ENCODE results near the gene PHOSPHO1. TPM values are rescaled to one million over a fixed set of nuclear protein-coding genes. Genes with fewer than 3 reads are reported as not detected.
"Not testable (repeated sequence)": the region's sequence is repeated elsewhere in the genome, so short reads cannot be mapped to it uniquely, and the experiment has no call there.

PHOSPHO1 gene
- total RNA-seq, 1 donor from 2014 or later, result not detected

- Histone ChIP-seq H3K27me3 (ENCODE audit: control insufficient read depth, insufficient read depth, low read length) (no peaks in the 10 kb centered on the region), H3K4me3 (ENCODE audit: low read depth, low read length) (peak overlapping the region; percentile 70), H3K36me3 (ENCODE audit: control insufficient read depth, insufficient read depth, low read length) (no peaks in the 10 kb centered on the region)
- no peak for TF ChIP-seq CTCF (IDR thresholded peaks at IDR 0.05; ENCODE audit: insufficient read depth, low read length, severe bottlenecking)
- no peak for FAIRE-seq
- no peak for DNase-seq (ENCODE audit: low read depth)
Observed at GRCh38 chr17:49191409-49191916, 39.1 kb downstream of the PHOSPHO1 start.

- Histone ChIP-seq H3K27me3 (ENCODE audit: control insufficient read depth, insufficient read depth, low read length) (no peaks in the 10 kb centered on the region), H3K4me3 (ENCODE audit: low read depth, low read length) (no peak overlapping the region), H3K36me3 (ENCODE audit: control insufficient read depth, insufficient read depth, low read length) (no peaks in the 10 kb centered on the region)
- DNase-seq (ENCODE audit: low read depth) (no peak), FAIRE-seq (no peak)
- TF ChIP-seq CTCF (IDR thresholded peaks at IDR 0.05; ENCODE audit: insufficient read depth, low read length, severe bottlenecking), result no peak
Observed at GRCh38 chr17:49190932-49191331, 39.7 kb downstream of the PHOSPHO1 start.

GRCh38 chr17:49187301-49187700 is 43.3 kb downstream of the PHOSPHO1 start:
- no peak for DNase-seq (ENCODE audit: low read depth)
- no peaks in the 10 kb centered on the region for H3K36me3 ChIP-seq (ENCODE audit: control insufficient read depth, insufficient read depth, low read length)
- H3K27me3 ChIP-seq (ENCODE audit: control insufficient read depth, insufficient read depth, low read length), result no peaks in the 10 kb centered on the region
- no peak for TF ChIP-seq CTCF (IDR thresholded peaks at IDR 0.05; ENCODE audit: insufficient read depth, low read length, severe bottlenecking)
- no peak for FAIRE-seq
- no peak overlapping the region for H3K4me3 ChIP-seq (ENCODE audit: low read depth, low read length)

- H3K27me3 ChIP-seq (ENCODE audit: control insufficient read depth, insufficient read depth, low read length); DNase-seq (ENCODE audit: low read depth); FAIRE-seq; H3K4me3 ChIP-seq (ENCODE audit: low read depth, low read length); H3K36me3 ChIP-seq (ENCODE audit: control insufficient read depth, insufficient read depth, low read length): not testable (repeated sequence)
Observed at GRCh38 chr17:49185381-49185780, 45.2 kb downstream of the PHOSPHO1 start.

- H3K4me3 ChIP-seq (ENCODE audit: low read depth, low read length); DNase-seq (ENCODE audit: low read depth): not testable (repeated sequence)
Observed at GRCh38 chr17:49184522-49184921, 46.1 kb downstream of the PHOSPHO1 start.

GRCh38 chr17:49183801-49184200 is 46.8 kb downstream of the PHOSPHO1 start:
- DNase-seq (ENCODE audit: low read depth) (no peak), FAIRE-seq (no peak)
- Histone ChIP-seq H3K4me3 (ENCODE audit: low read depth, low read length) (no peak overlapping the region), H3K27me3 (ENCODE audit: control insufficient read depth, insufficient read depth, low read length) (no peaks in the 10 kb centered on the region), H3K36me3 (ENCODE audit: control insufficient read depth, insufficient read depth, low read length) (no peaks in the 10 kb centered on the region)
- TF ChIP-seq CTCF (IDR thresholded peaks at IDR 0.05; ENCODE audit: insufficient read depth, low read length, severe bottlenecking), result no peak

More at GRCh38 chr17:49184522-49184921, 46.1 kb downstream of the PHOSPHO1 start:
- H3K27me3 ChIP-seq (ENCODE audit: control insufficient read depth, insufficient read depth, low read length); FAIRE-seq; H3K36me3 ChIP-seq (ENCODE audit: control insufficient read depth, insufficient read depth, low read length): not testable (repeated sequence)

- Histone ChIP-seq H3K27me3 (ENCODE audit: control insufficient read depth, insufficient read depth, low read length) (no peaks in the 10 kb centered on the region), H3K36me3 (ENCODE audit: control insufficient read depth, insufficient read depth, low read length) (no peaks in the 10 kb centered on the region), H3K4me3 (ENCODE audit: low read depth, low read length) (no peak overlapping the region)
- FAIRE-seq (no peak), DNase-seq (ENCODE audit: low read depth) (no peak)
- TF ChIP-seq CTCF (IDR thresholded peaks at IDR 0.05; ENCODE audit: insufficient read depth, low read length, severe bottlenecking), result no peak
Observed at GRCh38 chr17:49183341-49183740, 47.2 kb downstream of the PHOSPHO1 start.

Measured in bronchial epithelial cell (primary cell).